Activated CD8-positive, alpha-beta memory T cell treated with anti-CD3 and anti-CD28 coated beads, Interleukin-2, amount 50 U/mL, for 1 hour (primary cell): ENCODE measurements around the gene RNF38.
"Not testable (repeated sequence)": the region's sequence is repeated elsewhere in the genome, so short reads cannot be mapped to it uniquely, and the experiment has no call there.

Experiments
- DNase-seq: peaks from one replicate; pipeline ENCODE4 v3.0.0-alpha.2; 2020; ENCODE audit errors: extremely low read depth

The RNF38 gene

GRCh38 chr9:36407122-36407723, 7.2 kb upstream of the RNF38 start:
- peak; percentile 21 for DNase-seq

DNA sequence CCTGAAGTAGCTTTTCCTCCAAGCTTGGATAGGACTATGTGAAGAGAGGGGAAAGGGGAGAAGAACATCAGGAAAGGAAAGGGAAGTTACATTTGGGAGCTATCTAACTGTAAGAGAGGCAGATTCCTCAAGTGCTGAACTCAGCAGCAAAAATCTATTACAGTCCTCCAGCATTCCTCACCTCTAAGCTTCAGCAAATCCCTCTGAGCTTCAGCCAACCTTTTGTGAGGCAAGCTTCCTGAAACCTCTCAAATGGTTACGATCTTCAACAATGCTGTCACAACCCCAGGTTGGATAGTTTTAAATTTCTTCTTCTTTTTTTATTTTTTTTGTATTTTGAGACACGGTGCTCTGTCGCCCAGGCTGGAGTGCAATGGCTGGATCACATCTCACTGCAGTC, 2.5 kb upstream of the RNF38 start:
- no peak for DNase-seq

- DNase-seq, result no peak
These were observed 1.9 kb upstream of the RNF38 start for GRCh38 chr9:36401897-36402480.

DNA sequence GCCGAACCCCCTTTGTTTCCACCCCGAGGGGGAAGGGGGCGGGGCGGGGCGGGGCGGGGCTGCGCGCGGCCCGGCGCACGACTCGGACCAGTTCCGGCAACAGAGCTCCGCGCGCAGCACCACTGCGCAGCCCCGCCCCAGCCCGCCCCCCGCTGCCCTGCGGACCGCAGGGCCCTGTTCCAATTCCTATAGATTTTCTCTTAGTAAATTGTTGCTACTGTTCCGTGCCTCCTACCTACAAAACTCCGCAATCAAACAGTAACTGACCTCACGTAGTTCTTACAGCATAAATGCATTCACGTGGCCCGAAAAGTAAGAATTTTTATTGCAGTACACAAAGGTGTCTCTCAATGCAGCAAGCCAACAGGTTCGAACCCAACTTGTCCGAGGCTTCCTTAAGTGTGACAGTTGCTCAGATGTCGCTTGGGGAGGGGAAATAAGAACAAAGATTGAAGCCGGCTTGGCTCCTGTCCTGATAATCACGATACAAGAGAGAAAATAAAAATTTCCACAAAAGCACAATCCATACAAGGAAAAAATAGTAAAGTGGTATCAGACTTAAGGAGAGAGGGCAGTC, 1.2 kb upstream of the RNF38 start:
- no peak for DNase-seq

- DNase-seq, result peak; percentile 54
These were observed 479 bp upstream of the RNF38 start for GRCh38 chr9:36400332-36401163.

- DNase-seq, result no peak
These were observed 1.3 kb downstream of the RNF38 start for GRCh38 chr9:36398745-36399144.

DNA sequence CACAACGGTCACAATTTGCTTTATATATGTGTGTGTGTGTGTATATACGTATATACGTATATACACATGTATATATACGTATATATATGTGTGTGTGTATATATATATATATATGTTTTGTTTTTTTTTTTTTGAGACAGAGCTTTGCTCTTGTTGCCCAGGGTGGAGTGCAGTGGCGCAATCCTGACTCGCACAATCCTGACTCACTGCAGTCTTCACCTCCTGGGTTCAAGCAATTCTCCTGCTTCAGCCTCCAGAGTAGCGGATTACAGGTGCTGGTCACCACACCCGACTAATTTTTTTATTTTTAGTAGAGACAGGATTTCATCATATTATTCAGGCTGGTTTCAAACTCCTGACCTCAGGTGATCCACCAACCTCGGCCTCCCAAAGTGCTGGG, 3.1 kb downstream of the RNF38 start:
- no peak for DNase-seq

GRCh38 chr9:36392489-36392888, 7.6 kb downstream of the RNF38 start:
- no peak for DNase-seq

DNA sequence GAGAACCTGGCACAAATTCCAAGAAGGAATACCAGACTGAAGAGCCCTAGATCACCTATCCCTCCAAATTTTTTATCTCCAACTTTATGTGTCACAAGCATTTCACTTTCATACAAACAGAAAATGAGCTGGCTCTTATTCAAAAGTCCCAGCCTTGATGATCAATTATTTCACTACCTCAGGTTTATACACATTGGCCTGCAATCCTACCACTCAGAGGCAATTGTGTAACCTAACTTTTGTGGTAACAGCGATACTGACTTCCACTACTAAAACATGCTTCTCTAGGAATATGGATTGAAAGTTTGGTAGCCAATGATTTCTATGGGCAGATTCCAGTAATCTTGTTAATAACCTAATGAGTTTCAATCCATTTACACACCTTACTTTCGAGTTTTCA, 10.5 kb downstream of the RNF38 start:
- DNase-seq, result no peak

DNA sequence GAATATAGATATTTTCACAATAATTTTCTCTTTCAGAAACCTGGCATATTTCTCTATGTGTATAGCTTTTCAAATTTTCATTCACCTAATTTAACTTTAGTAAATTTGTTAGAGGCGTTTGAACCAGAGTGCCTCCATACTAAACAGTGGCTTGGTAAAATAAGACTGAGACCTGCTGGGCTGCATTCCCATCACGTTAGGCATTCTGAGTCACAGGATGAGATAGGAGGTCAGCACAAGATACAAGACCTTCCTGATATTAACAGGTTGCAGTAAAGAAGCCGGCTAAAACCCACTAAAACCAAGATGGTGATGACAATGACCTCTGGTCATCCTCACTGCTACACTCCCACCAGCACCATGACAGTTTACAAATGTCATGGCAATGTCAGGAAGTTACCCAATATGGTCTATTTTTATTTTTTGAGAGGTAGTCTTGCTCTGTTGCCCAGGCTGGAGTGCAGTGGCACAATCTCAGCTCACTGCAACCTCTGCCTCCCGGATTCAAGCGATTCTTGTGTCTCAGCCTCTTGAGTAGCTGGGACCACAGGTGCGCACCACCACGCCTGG, 13.6 kb downstream of the RNF38 start:
- DNase-seq, result not testable (repeated sequence)

DNA sequence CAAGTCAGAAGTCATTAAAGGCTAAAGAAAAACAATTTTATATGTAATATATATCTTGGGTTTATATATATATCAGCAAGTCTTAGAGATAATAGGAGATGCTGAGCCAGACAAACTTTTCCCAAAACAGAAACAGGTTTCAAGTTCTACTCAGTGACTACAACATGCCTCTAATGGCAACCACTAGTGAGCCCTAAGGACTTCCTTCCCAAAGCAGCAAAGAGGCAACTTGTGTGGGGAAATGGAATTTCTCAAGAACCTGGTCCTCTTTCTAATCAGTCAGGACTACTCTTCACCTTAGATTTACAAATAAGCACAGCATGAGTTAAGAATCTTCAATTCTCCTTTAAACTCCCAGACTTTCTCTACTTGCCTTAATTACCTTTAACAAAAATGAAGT, 17.6 kb downstream of the RNF38 start:
- DNase-seq, result no peak

GRCh38 chr9:36364577-36364976, 35.5 kb downstream of the RNF38 start:
- DNase-seq, result no peak

GRCh38 chr9:36363448-36363847, 36.6 kb downstream of the RNF38 start:
- no peak for DNase-seq

DNA sequence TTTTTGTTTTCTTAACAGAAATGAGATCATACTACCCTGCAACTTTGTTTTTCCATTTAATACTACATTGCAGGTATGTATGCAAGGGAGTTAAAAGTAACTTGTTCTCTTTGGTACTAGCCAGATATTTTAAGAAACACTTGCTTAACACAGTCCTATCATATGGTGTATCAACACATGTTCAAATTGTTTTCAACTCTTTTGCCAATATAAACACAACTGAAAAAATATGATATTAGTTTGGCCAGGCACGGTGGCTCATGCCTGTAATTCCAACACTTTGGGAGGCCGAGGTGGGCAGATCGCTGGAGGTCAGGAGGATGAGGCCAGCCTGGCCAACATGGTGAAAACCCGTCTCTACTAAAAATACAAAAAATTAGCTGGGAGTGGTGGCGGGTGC, 41.6 kb downstream of the RNF38 start:
- DNase-seq, result no peak

GRCh38 chr9:36357639-36358038, 42.4 kb downstream of the RNF38 start:
- DNase-seq, result no peak

DNA sequence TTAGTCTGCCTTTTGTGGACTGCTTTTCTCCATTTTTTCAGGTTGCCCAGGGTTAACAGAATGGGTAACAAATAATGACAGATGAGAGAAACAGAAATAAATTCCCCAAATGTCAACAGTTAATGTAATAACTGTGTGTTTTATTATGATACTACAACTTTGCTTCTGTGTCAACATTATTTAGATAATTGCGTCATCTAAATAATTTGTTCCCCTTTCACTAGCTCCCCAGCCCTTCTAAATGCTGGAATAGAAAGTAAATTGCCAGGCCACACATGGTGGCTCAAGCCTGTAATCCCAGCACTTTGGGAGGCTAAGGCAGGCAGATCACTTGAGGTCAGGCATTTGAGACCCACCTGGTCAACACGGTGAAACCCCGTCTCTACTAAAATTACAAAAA, 53.5 kb downstream of the RNF38 start:
- no peak for DNase-seq

GRCh38 chr9:36345103-36345846, 54.8 kb downstream of the RNF38 start:
- no peak for DNase-seq

DNA sequence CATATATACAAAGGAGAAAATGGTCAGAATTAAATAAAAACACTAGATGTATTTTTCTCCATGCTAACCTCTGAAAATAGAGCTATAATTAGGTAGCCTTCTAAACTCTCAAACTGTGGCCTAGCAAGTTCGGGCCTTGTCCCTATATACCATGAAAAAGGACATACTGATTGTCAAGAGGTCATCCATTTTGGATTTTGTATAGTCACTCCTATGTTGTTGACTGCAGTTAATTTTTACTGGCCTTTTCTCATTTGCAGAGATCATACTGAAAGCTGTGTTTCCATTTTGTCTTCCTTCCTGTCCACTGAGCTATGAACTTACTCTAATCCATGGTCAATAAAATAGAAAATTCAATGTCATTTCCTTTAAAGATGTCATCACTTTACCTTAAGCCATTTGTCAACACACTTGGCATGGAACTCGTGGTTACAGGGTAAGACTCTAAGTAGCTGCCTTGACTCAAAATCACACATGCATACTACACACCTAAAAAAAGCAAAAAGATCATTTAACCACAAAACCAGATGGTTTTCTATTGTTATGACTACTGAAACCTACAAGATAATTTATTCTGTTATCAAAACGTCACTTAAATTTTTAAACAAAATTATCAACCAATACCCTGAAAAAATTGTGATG, 58.0 kb downstream of the RNF38 start:
- no peak for DNase-seq

DNA sequence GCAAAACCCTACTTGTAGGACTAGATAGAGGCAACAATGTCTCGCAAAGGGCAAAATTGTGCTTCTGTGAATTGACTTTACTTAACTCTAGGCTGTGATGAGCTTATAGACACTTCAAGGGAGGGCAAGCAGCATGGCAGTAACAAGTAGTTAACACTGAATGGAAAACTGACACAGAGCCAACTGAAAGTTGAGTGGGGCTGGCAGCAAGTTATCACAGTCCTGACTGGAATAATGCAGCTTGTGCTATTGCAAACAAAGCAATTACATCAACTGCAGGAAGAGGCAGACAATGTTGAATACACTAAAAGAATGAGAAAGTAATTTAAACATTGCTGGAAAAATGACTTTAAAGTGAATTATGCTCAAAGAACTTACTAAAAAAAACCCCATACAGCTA, 62.2 kb downstream of the RNF38 start:
- DNase-seq, result no peak

DNA sequence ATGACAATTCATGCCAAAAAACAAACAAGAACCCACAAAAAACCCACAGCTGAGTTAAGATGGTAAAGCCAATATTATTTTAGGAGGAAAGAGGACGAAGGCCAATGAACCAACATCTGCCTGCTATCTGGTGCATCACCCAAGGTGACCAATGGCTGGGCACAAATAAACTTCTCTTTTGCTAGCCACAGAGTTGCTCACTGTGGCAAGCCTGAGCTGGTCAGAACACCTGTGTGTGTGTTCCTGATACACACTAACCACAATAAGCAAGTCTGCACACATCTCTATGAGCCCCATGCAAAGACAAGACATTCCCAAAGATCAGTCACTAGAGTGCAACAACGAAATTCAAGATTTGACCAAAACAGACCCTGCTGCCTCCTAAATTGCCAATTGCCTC, 63.1 kb downstream of the RNF38 start:
- DNase-seq, result no peak
